ENCODE data around the gene ZNF124. TPM values are rescaled to one million over a fixed set of nuclear protein-coding genes. Genes with fewer than 3 reads are reported as not detected.

The ZNF124 gene
- total and polyA plus RNA-seq, 2 of the 8 experiments (the other 6 are each of a cell fraction or from before 2014, with no cell fraction given), result 4.6 to 39.9 TPM

DNA sequence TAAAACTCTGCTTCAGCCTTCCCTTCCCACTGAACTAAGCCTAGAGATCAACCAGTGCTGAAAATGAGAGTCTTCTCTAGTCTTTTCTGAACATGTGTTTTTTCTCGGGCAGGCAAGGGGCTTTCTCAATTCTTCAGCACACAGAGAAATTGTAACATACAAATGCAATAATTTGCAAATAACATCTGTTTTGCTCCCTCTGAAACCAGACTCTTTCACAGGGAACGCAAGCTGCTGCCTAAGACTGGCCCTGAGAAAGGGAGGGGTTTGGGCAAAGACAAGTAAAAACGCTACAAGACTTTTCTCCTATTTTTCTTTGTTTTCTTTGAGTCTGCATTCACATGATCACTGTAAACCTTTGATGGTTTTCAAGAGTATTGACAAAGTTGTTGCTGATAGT is 44.4 kb upstream of the ZNF124 start:
- FAIRE-seq (no peak), DNase-seq (ENCODE audit: low read depth in 1 of 2, low spot score in 2 of 2) (no peak)
- Histone ChIP-seq H3K18ac (ENCODE audit: extremely low read depth, low read length) (no peak overlapping the region), H2BK12ac (ENCODE audit: low read depth, low read length) (no peak overlapping the region), H4K5ac (ENCODE audit: insufficient read length, low read depth, low read length) (no peak overlapping the region), H3K4me1 (replicated peaks in 1 of 4; ENCODE audit: control insufficient read depth in 3 of 4, insufficient read depth in 4 of 4, low read length in 3 of 4) (no peaks in the 10 kb centered on the region), H2BK20ac (ENCODE audit: low read length) (no peak overlapping the region), H2BK15ac (ENCODE audit: low read length) (no peak overlapping the region), H3K23ac (ENCODE audit: insufficient read length) (no peak overlapping the region), H3K9me3 (ENCODE audit: insufficient read depth in 2 of 2, low read depth in 1 of 2, low read length in 1 of 2) (peaks cover 0 to 9% of the 10 kb centered on the region in 2 experiments; a peak in 1 of 4 replicates), H3K23me2 (ENCODE audit: low read depth, low read length) (no peaks in the 10 kb centered on the region), H2BK120ac (replicated peaks; ENCODE audit: low read depth, low read length) (no peak overlapping the region), H3K27me3 (replicated peaks in 1 of 4; ENCODE audit: control insufficient read depth in 3 of 4, extremely low read depth in 1 of 4, insufficient read depth in 3 of 4, low read length in 3 of 4) (no peaks in the 10 kb centered on the region), H4K91ac (replicated peaks; ENCODE audit: insufficient read length, low read length) (no peak overlapping the region), H2AK5ac (ENCODE audit: low read depth, low read length) (no peak overlapping the region), H3K4me3 (ENCODE audit: extremely low read depth in 1 of 4, insufficient read depth in 2 of 4, low read depth in 3 of 4, low read length in 4 of 4) (no peak overlapping the region), H3K79me2 (ENCODE audit: control insufficient read depth in 1 of 2, insufficient read depth in 2 of 2, low read length in 2 of 2) (no peaks in the 10 kb centered on the region), H4K20me1 (replicated peaks in 1 of 2; ENCODE audit: control insufficient read depth in 1 of 2, insufficient read depth in 2 of 2, low read length in 2 of 2) (no peaks in the 10 kb centered on the region), H3K4me2 (ENCODE audit: insufficient read depth in 1 of 2, low read depth in 2 of 2, low read length in 2 of 2) (no peak overlapping the region), H2BK5ac (ENCODE audit: low read depth, low read length) (no peak overlapping the region), H2AFZ (ENCODE audit: low read length) (no peak overlapping the region), H3K27ac (ENCODE audit: low read depth, low read length) (no peak overlapping the region), H3K36me3 (ENCODE audit: control insufficient read depth in 2 of 4, insufficient read depth in 4 of 4, low read length in 3 of 4) (no peaks in the 10 kb centered on the region), H3K4ac (replicated peaks; ENCODE audit: insufficient read length, low read depth, low read length) (no peak overlapping the region), H3K14ac (ENCODE audit: insufficient read length) (no peak overlapping the region), H3K56ac (replicated peaks; ENCODE audit: insufficient read length, low read depth, low read length) (no peak overlapping the region), H3K79me1 (ENCODE audit: low read depth, low read length) (no peaks in the 10 kb centered on the region), H3K9ac (replicated peaks in 1 of 4; ENCODE audit: extremely low read depth in 1 of 4, low read depth in 3 of 4, low read length in 3 of 4) (no peak overlapping the region), H4K8ac (ENCODE audit: extremely low read depth, insufficient read depth, low read length) (no peak overlapping the region)
- WGBS, 2 experiments (ENCODE audit: extremely low coverage in 1 of 2, insufficient coverage in 1 of 2, insufficient read length in 1 of 2, insufficient replicate concordance in 2 of 2, low coverage in 1 of 2, low lambda C conversion rate in 2 of 2, missing lambda C conversion rate in 1 of 2), result 86% methylated on average over 3 of the region's 3 CpGs; no CpG with 5 or more reads in 1 of the 2 experiments
- POLR2A ChIA-PET (ENCODE audit: partially characterized antibody), result no interaction called here
- CTCF ChIA-PET (ENCODE audit: partially characterized antibody), result interaction anchor here (1.8 kb wide), 1 partner anchor 97 kb away, joined by 5 read pairs; no protein-coding TSS in a partner anchor
- TF ChIP-seq SIN3A (conservative IDR thresholded peaks at IDR 0.05 in 1 of 2, IDR thresholded peaks at IDR 0.05 in 1 of 2; ENCODE audit: low read depth in 1 of 2, low read length in 2 of 2), result no peak
- TF ChIP-seq, protein P1, sequence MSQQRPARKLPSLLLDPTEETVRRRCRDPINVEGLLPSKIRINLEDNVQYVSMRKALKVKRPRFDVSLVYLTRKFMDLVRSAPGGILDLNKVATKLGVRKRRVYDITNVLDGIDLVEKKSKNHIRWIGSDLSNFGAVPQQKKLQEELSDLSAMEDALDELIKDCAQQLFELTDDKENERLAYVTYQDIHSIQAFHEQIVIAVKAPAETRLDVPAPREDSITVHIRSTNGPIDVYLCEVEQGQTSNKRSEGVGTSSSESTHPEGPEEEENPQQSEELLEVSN (IDR thresholded peaks at IDR 0.05), result no peak
- TF ChIP-seq ASH2L (IDR thresholded peaks at IDR 0.05; ENCODE audit: low read length), result no peak
- no peak for TF ChIP-seq YY1 (IDR thresholded peaks at IDR 0.05; ENCODE audit: low read depth, low read length)
- TF ChIP-seq SIX5 (IDR thresholded peaks at IDR 0.05; ENCODE audit: low read depth, low read length), result no peak
- no peak for TF ChIP-seq BACH1 (IDR thresholded peaks at IDR 0.05; ENCODE audit: low read length)
- TF ChIP-seq CTBP2 (IDR thresholded peaks at IDR 0.05; ENCODE audit: borderline replicate concordance, insufficient read depth, insufficient read length, low read length), result no peak
- TF ChIP-seq CEBPB (IDR thresholded peaks at IDR 0.05; ENCODE audit: low read depth, low read length), result no peak
- TF ChIP-seq JUN (IDR thresholded peaks at IDR 0.05; ENCODE audit: low read depth, low read length), result no peak
- no peak for TF ChIP-seq POU5F1 (IDR thresholded peaks at IDR 0.05; ENCODE audit: low read depth, low read length)
- TF ChIP-seq RNF2 (IDR thresholded peaks at IDR 0.05; ENCODE audit: borderline replicate concordance, low read depth, low read length, missing control alignments, poor library complexity, severe bottlenecking), result no peak
- no peak for TF ChIP-seq EP300 (IDR thresholded peaks at IDR 0.05; ENCODE audit: borderline replicate concordance in 1 of 2, low read depth in 2 of 2, low read length in 2 of 2)
